SH-SY5Y (cell line): Measurements from ENCODE around the gene PLCL1.

Experiments
- GATA2 ChIP-seq: IDR thresholded peaks from 2 replicates; pipeline ENCODE4 v1.6.1; 2011; ENCODE audit warnings: mild to moderate bottlenecking, low read depth, low read length
- GATA3 ChIP-seq: IDR thresholded peaks from 2 replicates; pipeline ENCODE4 v1.6.1; 2011; ENCODE audit warnings: low read depth, mild to moderate bottlenecking, low read length, moderate library complexity

DNA sequence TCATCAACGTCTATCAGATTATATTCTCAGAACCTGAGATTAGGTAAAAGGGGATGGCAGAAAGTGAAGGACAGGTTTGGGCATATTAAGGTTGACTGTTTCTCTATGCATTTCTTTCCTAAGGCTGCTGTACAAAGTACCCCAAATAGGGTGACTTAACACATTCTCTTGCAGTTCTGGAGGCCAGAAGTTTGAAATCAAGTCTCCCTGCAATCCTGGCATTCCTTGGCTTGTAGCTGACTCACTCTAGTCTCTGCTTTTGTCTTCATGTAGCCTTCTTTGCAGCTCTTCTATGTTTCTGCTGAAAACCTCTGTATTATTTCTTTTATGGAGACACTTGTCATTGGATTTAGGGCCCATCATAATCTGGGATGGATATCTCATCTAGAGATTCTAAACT is 364.3 kb downstream of the PLCL1 start:
- no peak for TF ChIP-seq GATA3
- TF ChIP-seq GATA2, result no peak
